ENCODE data around the gene PBX1. TPM values are rescaled to one million over a fixed set of nuclear protein-coding genes. Genes with fewer than 3 reads are reported as not detected.

Gene PBX1
- total RNA-seq, 2 experiments from 2014 or later, result 0.11 to 0.51 TPM

DNA sequence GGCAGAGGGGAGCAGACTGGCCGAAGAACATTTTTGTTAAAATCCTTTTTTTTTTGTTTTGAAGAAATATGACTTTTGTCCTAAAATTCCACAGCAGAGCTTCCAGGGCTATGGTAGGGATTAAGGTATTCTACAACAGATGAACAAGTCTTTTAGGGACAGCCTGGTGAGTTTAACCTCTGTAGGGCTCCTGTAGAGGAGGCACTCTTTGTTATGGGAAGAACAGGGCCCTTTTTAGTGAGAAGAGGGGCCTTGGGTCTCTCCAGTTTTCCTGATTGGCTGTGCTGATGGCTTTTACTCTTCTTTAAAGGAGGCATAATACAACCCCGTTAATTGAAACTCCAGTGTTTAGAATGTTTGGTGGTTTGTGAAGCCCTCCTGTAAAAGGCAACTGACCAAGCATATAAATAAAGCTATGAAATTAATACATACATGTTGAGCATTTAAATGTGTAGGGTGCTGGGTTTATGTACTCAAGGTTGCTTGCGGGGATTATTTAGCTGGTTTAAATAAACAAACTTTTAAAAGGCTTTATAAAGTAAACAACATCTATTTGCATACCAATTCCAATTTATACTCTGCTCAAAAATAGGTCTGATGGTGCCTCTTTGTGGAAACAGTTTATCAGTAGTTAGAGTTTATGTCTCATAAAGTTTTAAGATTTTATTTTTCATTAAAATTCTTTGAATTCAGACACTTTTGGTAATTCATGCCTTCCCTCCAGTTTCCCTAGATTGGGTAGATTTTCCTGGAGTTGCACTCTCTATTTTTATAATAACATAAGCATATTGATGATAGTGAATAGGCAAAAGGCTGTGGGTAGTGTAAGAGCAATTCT is 46.5 kb downstream of the PBX1 start:
- Mint-ChIP-seq H3K9me3 (no peaks in the 10 kb centered on the region), H3K27me3 (peaks cover 5% of the 10 kb centered on the region), H3K4me1 (no peaks in the 10 kb centered on the region), H3K4me3 (no peak overlapping the region), H3K36me3 (no peaks in the 10 kb centered on the region), H3K27ac (no peak overlapping the region)
- POLR2A ChIA-PET, result no interaction called here
- ATAC-seq (ENCODE audit: low read depth) (no peak), DNase-seq (no peak)

DNA sequence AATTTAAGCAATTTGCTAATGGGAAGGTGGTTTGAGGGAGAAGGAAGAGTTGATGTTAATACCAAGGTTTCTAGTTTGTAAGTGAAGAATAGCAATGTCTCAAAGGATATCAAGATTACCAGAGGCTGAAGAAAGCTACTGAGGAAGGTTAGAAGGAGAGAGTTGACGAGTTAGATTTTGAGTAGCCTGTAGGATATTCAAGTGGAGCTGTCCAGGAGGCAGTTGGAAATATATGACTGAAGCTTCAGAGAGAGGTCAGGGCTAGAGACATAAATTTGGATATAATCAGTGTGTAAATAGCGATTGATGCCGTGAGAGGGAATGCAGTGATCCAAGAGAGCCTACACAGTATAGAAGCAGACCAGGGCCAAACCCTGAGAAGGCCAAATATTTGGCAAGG is 48.4 kb downstream of the PBX1 start:
- no peak for DNase-seq
- Mint-ChIP-seq H3K27ac (no peak overlapping the region), H3K4me1 (no peaks in the 10 kb centered on the region), H3K9me3 (no peaks in the 10 kb centered on the region), H3K36me3 (no peaks in the 10 kb centered on the region), H3K27me3 (peaks cover 4% of the 10 kb centered on the region), H3K4me3 (no peak overlapping the region)
- no peak for ATAC-seq (ENCODE audit: low read depth)
- POLR2A ChIA-PET, result no interaction called here

DNA sequence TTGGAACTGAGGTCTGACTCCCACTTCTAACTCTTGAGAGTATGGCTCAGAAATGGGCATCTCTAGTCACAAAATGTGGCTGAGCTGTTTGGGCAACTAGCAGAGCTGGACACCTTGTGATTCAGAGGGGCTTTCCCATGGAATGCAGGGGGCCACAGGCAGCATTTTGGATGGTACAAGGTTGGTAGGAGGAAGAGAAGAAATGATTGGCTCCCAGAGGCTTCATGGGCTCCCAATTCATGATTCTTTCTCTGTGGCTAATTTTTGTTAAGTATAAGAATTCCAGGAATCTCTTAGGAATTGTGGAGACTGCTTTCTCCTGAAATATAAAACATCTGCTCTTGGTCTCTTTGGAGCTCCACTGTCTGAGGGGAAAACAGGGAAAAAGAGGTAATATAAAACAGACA is 49.7 kb downstream of the PBX1 start:
- Mint-ChIP-seq H3K4me1 (no peaks in the 10 kb centered on the region), H3K36me3 (no peaks in the 10 kb centered on the region), H3K4me3 (no peak overlapping the region), H3K9me3 (no peaks in the 10 kb centered on the region), H3K27me3 (no peaks in the 10 kb centered on the region), H3K27ac (no peak overlapping the region)
- DNase-seq (no peak), ATAC-seq (ENCODE audit: low read depth) (no peak)
- POLR2A ChIA-PET, result no interaction called here

DNA sequence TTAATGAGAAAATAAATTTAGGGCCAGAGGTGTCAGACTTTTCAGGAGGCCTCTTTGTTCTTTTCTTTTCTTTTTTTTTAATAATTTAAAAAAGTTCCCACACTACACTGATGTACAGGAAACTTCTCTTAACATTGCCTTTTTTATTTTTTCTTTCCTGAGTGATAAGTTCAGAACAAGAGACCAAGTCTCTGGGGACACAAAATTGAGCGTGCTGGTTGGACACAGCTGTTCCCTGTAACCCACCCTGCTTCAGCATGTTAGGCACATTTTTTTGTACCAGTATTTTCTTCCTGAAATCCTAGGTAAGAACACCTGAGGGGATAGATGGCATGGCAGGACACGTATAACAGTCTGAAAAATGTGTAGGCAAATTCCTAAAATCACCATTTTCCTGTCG is 50.1 kb downstream of the PBX1 start:
- H3K36me3 Mint-ChIP-seq, result no peaks in the 10 kb centered on the region
- H3K27ac Mint-ChIP-seq, result no peak overlapping the region
- H3K4me1 Mint-ChIP-seq, result no peaks in the 10 kb centered on the region
- POLR2A ChIA-PET, result no interaction called here
- H3K4me3 Mint-ChIP-seq, result no peak overlapping the region
- H3K9me3 Mint-ChIP-seq, result no peaks in the 10 kb centered on the region
- no peak for ATAC-seq (ENCODE audit: low read depth)
- no peak for DNase-seq
- H3K27me3 Mint-ChIP-seq, result no peaks in the 10 kb centered on the region

DNA sequence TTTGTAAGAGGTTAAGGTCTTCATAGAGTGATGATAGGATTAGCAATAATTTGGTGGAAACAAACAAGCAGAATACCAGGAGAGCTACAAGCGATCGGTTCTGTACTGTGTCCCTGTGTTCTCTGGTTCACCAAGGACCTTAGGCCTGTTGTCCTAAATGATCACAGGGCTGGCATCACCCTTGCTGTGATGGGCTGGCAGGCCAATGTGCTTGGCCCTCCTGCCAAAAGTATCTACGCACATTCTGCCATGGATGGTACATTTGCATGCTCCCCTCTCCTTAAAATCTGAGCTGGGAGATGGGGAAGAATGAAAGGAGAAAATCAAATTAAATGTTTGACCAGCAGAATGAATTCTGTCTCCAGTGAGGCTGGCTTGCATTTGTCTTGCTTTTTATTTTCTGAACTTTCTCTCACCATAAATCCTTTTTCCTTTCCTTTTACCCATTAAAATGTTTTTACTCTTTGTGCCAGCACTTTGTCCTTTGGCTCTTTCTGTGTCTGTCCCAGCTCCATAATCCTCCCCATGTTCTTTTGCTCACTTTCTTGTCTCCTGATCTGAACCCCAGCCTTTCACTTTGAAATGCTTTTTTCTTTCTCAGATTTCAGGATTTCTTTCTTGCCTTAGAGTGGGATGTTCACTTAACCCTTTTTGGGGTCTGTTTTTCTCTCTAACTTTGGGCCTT is 51.7 kb downstream of the PBX1 start:
- Mint-ChIP-seq H3K9me3 (no peaks in the 10 kb centered on the region), H3K4me3 (no peak overlapping the region), H3K4me1 (no peaks in the 10 kb centered on the region), H3K27me3 (no peaks in the 10 kb centered on the region), H3K27ac (no peak overlapping the region), H3K36me3 (no peaks in the 10 kb centered on the region)
- ATAC-seq (ENCODE audit: low read depth) (no peak), DNase-seq (no peak)
- POLR2A ChIA-PET, result no interaction called here

DNA sequence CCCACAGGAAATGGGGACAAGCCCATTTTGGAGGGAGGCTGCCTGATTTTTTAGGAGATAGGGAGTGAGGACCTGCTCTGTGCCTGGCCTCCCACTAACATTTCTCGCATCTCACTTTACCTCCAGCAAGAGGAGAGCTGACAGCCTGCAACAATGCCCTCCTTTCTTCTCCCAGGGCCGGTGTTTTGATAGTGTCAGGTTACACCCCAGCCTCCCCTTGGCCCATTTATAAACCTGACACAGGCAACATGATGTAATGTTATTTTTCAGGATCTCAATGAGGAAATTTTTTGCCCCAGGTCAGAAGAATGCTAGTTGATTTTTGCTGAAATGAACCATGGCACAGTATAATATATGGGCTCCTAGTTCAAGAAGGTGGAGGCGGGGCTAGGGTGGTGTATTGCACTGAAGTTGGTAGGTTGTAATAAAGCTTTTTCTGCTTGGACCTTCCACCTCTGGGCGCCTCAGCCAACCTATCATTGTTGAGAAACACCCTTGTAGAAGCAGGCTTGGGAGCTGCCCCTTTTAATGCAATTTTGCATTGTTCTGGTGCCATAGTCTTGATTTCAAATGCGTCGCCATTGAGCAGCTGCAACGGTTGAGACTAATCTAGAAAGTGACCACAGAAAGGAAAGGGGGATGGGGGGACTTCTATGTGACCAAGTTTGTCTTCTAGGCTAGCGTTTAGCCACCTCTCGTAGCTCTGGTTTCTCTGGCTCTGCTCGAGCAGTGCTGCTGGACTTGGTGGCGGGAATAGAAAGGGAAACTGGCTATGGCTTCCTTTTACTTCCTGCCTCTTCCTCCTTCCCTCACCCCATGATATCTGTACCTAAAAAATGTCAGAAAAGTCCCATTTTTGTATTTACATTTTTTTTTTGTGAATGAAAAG is 53.0 kb downstream of the PBX1 start:
- no peaks in the 10 kb centered on the region for H3K4me1 Mint-ChIP-seq
- no peaks in the 10 kb centered on the region for H3K36me3 Mint-ChIP-seq

DNA sequence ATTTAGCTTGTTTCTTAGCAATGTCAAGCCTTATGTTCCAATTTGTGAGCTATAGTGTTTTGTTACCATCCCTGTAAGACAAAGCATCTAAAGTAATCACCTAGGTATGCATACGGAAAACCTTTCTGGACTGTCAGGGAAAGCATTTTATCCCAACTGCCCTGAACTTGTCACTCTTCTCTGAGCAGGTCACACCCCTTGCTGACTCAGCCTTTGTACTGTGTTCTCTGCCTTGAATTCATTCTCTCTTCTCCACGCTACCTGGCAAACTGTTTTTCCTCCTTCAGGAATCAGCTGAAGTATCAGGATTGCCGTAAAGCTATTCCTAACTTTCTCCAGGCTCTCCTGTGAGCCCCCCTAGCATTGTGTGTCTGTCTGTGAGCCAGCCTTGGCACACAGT is 54.2 kb downstream of the PBX1 start:
- Mint-ChIP-seq H3K4me1 (no peaks in the 10 kb centered on the region), H3K9me3 (no peaks in the 10 kb centered on the region), H3K4me3 (no peak overlapping the region), H3K36me3 (no peaks in the 10 kb centered on the region), H3K27me3 (no peaks in the 10 kb centered on the region), H3K27ac (no peak overlapping the region)
- DNase-seq, result no peak
- POLR2A ChIA-PET, result no interaction called here
- no peak for ATAC-seq (ENCODE audit: low read depth)

More for the DNA sequence above, 53.0 kb downstream of the PBX1 start:
- Mint-ChIP-seq H3K9me3 (no peaks in the 10 kb centered on the region), H3K27ac (no peak overlapping the region), H3K27me3 (no peaks in the 10 kb centered on the region), H3K4me3 (no peak overlapping the region)
- DNase-seq, result no peak
- ATAC-seq (ENCODE audit: low read depth), result no peak
- POLR2A ChIA-PET, result no interaction called here

DNA sequence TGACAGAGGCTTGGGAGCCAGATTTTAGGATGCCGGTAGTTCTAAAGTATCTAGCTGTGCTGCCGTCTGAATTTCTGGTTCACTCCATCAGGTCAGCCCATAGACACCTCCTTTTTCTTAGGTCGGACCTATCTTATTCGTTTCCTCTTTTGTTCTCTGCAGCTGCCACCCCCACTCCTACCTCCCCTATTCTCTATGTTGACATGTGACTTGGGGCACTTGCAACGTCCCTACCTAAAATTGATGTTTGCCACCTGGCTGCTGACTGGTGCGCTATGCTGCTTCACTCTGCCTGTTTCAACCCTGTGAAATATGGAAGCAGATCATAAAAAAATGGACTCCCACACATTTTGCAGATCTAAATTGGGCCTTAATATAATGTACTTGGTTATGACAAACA is 55.3 kb downstream of the PBX1 start:
- Mint-ChIP-seq H3K36me3 (no peaks in the 10 kb centered on the region), H3K9me3 (no peaks in the 10 kb centered on the region), H3K4me1 (no peaks in the 10 kb centered on the region), H3K4me3 (no peak overlapping the region), H3K27me3 (no peaks in the 10 kb centered on the region), H3K27ac (no peak overlapping the region)
- POLR2A ChIA-PET, result no interaction called here
- ATAC-seq (ENCODE audit: low read depth) (no peak), DNase-seq (no peak)

DNA sequence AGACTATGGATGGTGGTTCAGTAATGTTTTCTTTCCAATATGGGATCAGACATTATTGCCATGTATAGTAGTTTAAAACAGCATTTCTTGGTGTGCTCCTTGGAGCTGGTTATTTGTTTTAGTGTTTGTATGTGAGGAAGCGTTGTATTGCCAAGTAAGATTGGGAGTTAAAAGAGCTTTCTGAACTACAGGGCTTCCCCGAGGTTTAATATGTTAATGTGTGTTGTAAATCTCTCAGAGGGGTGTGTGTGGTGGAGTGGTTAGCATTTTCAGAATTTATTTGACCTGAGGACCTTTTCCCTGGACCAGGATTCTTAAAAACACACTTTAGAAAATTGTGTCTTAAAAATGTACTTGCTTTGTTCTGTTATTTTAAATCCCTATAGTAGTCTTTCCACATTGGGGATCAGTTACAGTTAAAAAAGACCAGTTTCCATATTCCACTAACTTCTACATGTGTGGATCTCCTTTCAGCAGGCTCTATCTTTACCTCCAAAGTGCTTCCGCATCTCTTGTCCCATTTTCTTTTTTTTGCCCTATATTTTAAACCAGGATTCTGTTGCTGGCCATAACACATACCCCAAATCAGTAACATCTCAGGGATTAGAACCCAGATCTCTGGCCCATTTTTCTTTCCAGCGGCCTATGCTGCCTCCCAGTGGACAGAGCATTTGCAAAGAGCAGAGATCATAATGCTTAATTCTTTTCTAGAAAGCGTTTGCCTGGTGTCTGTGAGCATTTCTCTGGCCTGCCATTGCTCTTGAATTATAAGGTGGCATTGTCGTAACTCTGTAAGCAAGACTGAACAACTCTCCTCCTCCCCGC is 58.6 kb downstream of the PBX1 start:
- H3K36me3 Mint-ChIP-seq, result no peaks in the 10 kb centered on the region
- no peaks in the 10 kb centered on the region for H3K9me3 Mint-ChIP-seq
- POLR2A ChIA-PET, result no interaction called here
- no peak for DNase-seq
- H3K27me3 Mint-ChIP-seq, result no peaks in the 10 kb centered on the region
- H3K4me3 Mint-ChIP-seq, result no peak overlapping the region
- no peak for ATAC-seq (ENCODE audit: low read depth)
- no peak overlapping the region for H3K27ac Mint-ChIP-seq
- no peaks in the 10 kb centered on the region for H3K4me1 Mint-ChIP-seq

DNA sequence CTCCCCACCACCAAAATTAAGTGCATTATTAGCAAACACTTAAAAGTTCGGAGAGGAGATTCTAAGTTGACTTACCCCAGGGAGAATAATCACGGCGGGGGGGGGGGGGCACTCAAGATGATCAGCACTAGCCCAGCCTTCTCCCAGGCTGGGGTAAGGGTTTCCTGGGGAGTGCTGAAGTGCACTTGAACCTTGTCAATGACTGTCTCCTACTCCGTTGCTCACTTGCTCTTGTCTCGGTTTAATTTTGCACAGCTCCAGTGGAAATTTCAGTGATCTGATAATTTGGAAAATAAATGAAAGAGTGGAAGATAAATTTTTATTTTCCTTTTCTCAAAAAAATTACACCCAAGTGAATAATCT is 59.2 kb downstream of the PBX1 start:
- no peak for DNase-seq
- no peak overlapping the region for H3K27ac Mint-ChIP-seq
- no peaks in the 10 kb centered on the region for H3K27me3 Mint-ChIP-seq
- no peak overlapping the region for H3K4me3 Mint-ChIP-seq
- no peaks in the 10 kb centered on the region for H3K36me3 Mint-ChIP-seq
- H3K9me3 Mint-ChIP-seq, result no peaks in the 10 kb centered on the region
- POLR2A ChIA-PET, result no interaction called here
- no peaks in the 10 kb centered on the region for H3K4me1 Mint-ChIP-seq
- no peak for ATAC-seq (ENCODE audit: low read depth)

DNA sequence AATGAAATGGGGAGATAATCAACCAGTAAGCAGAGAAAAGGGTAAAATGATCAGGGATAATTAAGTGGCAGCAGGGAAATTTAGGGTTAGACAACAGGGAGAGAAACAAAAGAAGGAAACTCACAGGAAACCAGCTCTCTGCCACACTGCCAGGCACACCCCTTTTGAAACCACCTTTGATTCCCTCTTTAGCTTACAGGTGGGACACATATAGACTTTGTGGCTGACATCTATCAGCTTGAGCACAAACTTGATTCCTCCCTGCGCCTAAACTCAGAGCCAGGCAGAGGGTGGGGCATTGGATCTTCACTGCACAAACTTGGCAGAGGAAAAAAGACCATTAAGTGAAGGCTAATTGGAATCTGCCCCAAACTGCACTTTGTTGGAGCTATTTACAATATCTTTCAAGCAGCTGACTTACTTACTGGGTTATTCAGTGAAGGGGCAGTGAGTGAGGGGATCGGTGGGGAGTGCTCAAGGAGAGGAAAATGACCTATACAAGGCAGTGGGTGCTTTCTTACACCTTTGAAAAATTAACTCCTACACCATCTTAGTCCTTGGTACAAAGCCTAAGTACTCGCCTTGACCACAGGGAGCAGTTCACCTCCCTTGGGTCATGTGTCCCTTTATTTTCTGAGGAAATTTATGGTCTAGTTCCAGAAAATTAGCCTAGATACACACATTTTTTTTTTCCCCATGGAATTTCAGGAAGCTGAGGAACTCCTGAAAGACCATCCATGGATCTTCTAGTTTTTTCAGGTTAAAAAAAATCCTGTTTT is 60.2 kb downstream of the PBX1 start:
- POLR2A ChIA-PET, result no interaction called here
- no peaks in the 10 kb centered on the region for H3K9me3 Mint-ChIP-seq
- DNase-seq, result no peak
- H3K27me3 Mint-ChIP-seq, result no peaks in the 10 kb centered on the region
- H3K4me3 Mint-ChIP-seq, result no peak overlapping the region
- no peak for ATAC-seq (ENCODE audit: low read depth)
- H3K36me3 Mint-ChIP-seq, result no peaks in the 10 kb centered on the region
- no peaks in the 10 kb centered on the region for H3K4me1 Mint-ChIP-seq
- H3K27ac Mint-ChIP-seq, result no peak overlapping the region

DNA sequence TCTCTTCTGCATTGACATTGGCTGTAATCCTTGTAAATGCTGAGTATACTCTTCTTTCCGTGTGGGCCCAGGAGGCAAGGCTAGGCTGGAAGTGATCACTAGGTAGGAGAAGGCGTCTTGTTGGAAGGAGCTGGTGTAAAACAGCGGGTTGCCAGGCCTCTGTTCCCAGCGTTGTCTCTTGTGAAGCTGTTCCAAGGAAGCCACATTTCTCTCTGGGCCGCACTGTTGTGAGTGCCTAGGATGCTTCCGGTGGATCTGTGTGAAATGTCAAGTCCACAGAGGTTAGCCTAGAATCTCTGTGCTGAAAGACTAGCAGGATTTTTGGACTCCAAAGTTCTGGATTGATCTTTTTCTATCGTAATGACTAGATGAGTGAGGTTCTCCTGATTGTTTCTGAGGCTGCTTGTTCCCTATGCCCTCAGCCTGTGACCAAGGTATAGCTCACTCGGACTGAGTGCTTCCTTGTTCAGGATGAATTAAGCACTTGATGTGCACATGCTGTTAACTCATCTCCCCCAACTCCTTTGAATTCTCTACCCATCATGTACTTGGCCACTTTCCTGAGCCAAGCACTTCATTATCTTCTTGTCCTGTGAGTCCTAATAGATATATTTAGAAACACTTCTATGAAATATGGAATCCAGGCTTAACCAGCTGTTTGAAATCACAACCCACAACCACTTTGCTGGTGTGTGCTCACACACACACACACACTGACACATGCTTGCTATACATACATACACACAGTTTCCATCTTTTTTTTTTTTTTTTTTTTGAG is 63.3 kb downstream of the PBX1 start:
- DNase-seq (no peak), ATAC-seq (ENCODE audit: low read depth) (no peak)
- Mint-ChIP-seq H3K36me3 (no peaks in the 10 kb centered on the region), H3K9me3 (no peaks in the 10 kb centered on the region), H3K4me3 (no peak overlapping the region), H3K27ac (no peak overlapping the region), H3K27me3 (no peaks in the 10 kb centered on the region), H3K4me1 (no peaks in the 10 kb centered on the region)
- POLR2A ChIA-PET, result no interaction called here

All from activated naive CD8-positive, alpha-beta T cell treated with anti-CD3 and anti-CD28 coated beads, Interleukin-2, amount 10 ng/mL, durations not matched to agents 7 days and 5 days (primary cell).